Neuronal stem cell (in vitro differentiated cells): ENCODE results near the gene SSH3.

Experiments
- DNase-seq: peaks from one replicate; pipeline ENCODE4 v3.0.0-alpha.2; 2013; ENCODE audit warnings: low spot score
- H2AFZ ChIP-seq: one replicate; pipeline ENCODE4 v1.6.1; 2013; ENCODE audit warnings: mild to moderate bottlenecking, low read length, inconsistent platforms
- H2AK5ac ChIP-seq: 2 replicates; pipeline ENCODE4 v1.6.1; 2013; ENCODE audit warnings: low read depth, mild to moderate bottlenecking, inconsistent platforms, low read length, moderate library complexity, mixed read lengths
- H2BK120ac ChIP-seq: 2 replicates; pipeline ENCODE4 v1.6.1; 2013; ENCODE audit warnings: low read depth, mild to moderate bottlenecking, inconsistent platforms, low read length, moderate library complexity, mixed read lengths
- H2BK12ac ChIP-seq: one replicate; pipeline ENCODE4 v1.6.1; 2013; ENCODE audit warnings: low read length, inconsistent platforms
- H2BK15ac ChIP-seq: 2 replicates; pipeline ENCODE4 v1.6.1; 2013; ENCODE audit warnings: mild to moderate bottlenecking, low read length, inconsistent platforms, mixed read lengths
- H2BK5ac ChIP-seq: one replicate; pipeline ENCODE4 v1.6.1; 2013; ENCODE audit warnings: inconsistent platforms, mild to moderate bottlenecking, low read length, moderate library complexity
- H3K14ac ChIP-seq: one replicate; pipeline ENCODE4 v1.6.1; 2013; ENCODE audit warnings: low read length, inconsistent platforms
- H3K18ac ChIP-seq: 2 replicates; pipeline ENCODE4 v1.6.1; 2013; ENCODE audit warnings: low read length, inconsistent platforms
- H3K23ac ChIP-seq: 2 replicates; pipeline ENCODE4 v1.6.1; 2013; ENCODE audit warnings: low read depth, mild to moderate bottlenecking, mixed read lengths, low read length, inconsistent platforms; ENCODE audit not compliant: poor library complexity
- H3K27ac ChIP-seq: replicated peaks from 3 replicates; pipeline ENCODE4 v1.5.1; 2013; ENCODE audit warnings: low read length, inconsistent platforms
- H3K27me3 ChIP-seq, 3 experiments: 2 replicates each; pipeline ENCODE4 v1.6.1; 2013; ENCODE audit warnings: low read length in 3 of 3, mild to moderate bottlenecking in 2 of 3, inconsistent platforms in 1 of 3, low read depth in 1 of 3, mixed read lengths in 1 of 3, moderate library complexity in 1 of 3; ENCODE audit not compliant: control insufficient read depth in 3 of 3, insufficient read depth in 3 of 3
- H3K36me3 ChIP-seq, 2 donors: replicated peaks in 1 of 2; 2 replicates each; pipeline ENCODE4 v1.6.1; 2013; ENCODE audit warnings: low read length in 2 of 2; ENCODE audit not compliant: control insufficient read depth in 2 of 2, insufficient read depth in 2 of 2
- H3K4ac ChIP-seq: 2 replicates; pipeline ENCODE4 v1.6.1; 2013; ENCODE audit warnings: inconsistent platforms, mild to moderate bottlenecking, low read length, moderate library complexity
- H3K4me1 ChIP-seq, 2 donors: 1 replicate in 1 of 2; 2 replicates in 1 of 2; pipeline ENCODE4 v1.6.1; 2013; ENCODE audit warnings: low read length in 2 of 2, low read depth in 1 of 2; ENCODE audit not compliant: control insufficient read depth in 2 of 2, insufficient read depth in 1 of 2
- H3K4me2 ChIP-seq: one replicate; pipeline ENCODE4 v1.6.1; 2013; ENCODE audit warnings: mild to moderate bottlenecking, low read length, inconsistent platforms; ENCODE audit not compliant: insufficient read depth, poor library complexity, severe bottlenecking
- H3K4me3 ChIP-seq, 2 donors: 2 replicates each; pipeline ENCODE4 v1.5.1; 2013; ENCODE audit warnings: low read length in 2 of 2, mild to moderate bottlenecking in 2 of 2, inconsistent platforms in 1 of 2, moderate library complexity in 1 of 2
- H3K79me1 ChIP-seq: one replicate; pipeline ENCODE4 v1.6.1; 2013; ENCODE audit warnings: low read depth, mild to moderate bottlenecking, inconsistent platforms, low read length, moderate library complexity
- H3K9ac ChIP-seq: one replicate; pipeline ENCODE4 v1.6.1; 2013; ENCODE audit warnings: mild to moderate bottlenecking, low read depth, low read length, inconsistent platforms; ENCODE audit not compliant: poor library complexity
- H3K9me3 ChIP-seq, 2 donors: replicated peaks in 1 of 2; 2 replicates each; pipeline versions ENCODE3 to v1.6.1; 2013; ENCODE audit warnings: low read length in 2 of 2, mild to moderate bottlenecking in 2 of 2, inconsistent platforms in 1 of 2, low read depth in 1 of 2, mixed read lengths in 1 of 2, moderate library complexity in 1 of 2; ENCODE audit not compliant: control insufficient read depth in 2 of 2, insufficient read depth in 1 of 2
- H4K8ac ChIP-seq: one replicate; pipeline ENCODE4 v1.6.1; 2013; ENCODE audit warnings: low read depth, mild to moderate bottlenecking, inconsistent platforms, low read length, moderate library complexity
- H4K91ac ChIP-seq: one replicate; pipeline ENCODE4 v1.6.1; 2013; ENCODE audit warnings: low read length, low read depth, mild to moderate bottlenecking, inconsistent platforms; ENCODE audit not compliant: poor library complexity
- WGBS, 2 donors: extraction: QIAGEN DNeasy Blood & Tissue Kit; methylation state at CpG; one replicate each; pipeline ENCODE4 v1.1.7; 2013; ENCODE audit warnings: missing lambda C conversion rate in 2 of 2, mixed read lengths in 1 of 2; ENCODE audit not compliant: insufficient read length in 2 of 2, insufficient replicate concordance in 1 of 2; ENCODE audit errors: extremely low coverage in 2 of 2; 5-methylcytosine and 5-hydroxymethylcytosine counted together

SSH3 gene

GRCh38 chr11:67277231-67277961, 25.9 kb upstream of the SSH3 start:
- Histone ChIP-seq H2BK15ac (peak overlapping the region; percentile 49), H3K9ac (peak overlapping the region; percentile 77), H3K4ac (peak overlapping the region; percentile 67), H3K27me3 (no peaks in the 10 kb centered on the region), H4K8ac (peak overlapping the region; percentile 7), H3K4me3 (peak overlapping the region in 1 of 2 donors; percentile 12), H3K4me2 (peak overlapping the region; percentile 40), H2BK12ac (peak overlapping the region; percentile 84), H3K36me3 (peaks cover 29 to 60% of the 10 kb centered on the region in 2 donors), H3K9me3 (no peaks in the 10 kb centered on the region), H3K18ac (peak overlapping the region; percentile 97), H3K4me1 (peaks cover 6 to 11% of the 10 kb centered on the region in 2 donors), H3K23ac (peak overlapping the region; percentile 97), H2BK5ac (peak overlapping the region; percentile 97), H3K27ac (peak overlapping the region; percentile 86), H3K79me1 (peaks cover 23% of the 10 kb centered on the region), H3K14ac (peak overlapping the region; percentile 89), H4K91ac (peak overlapping the region; percentile 92), H2BK120ac (peak overlapping the region; percentile 74), H2AK5ac (peak overlapping the region; percentile 8), H2AFZ (peak overlapping the region; percentile 49)
- no CpG with 5 or more reads among the region's 24 CpGs for WGBS, 2 donors
- no peak for DNase-seq

GRCh38 chr11:67278135-67278938, 25.0 kb upstream of the SSH3 start:
- DNase-seq: no peak
- H4K8ac ChIP-seq: no peak overlapping the region
- no peak overlapping the region for H3K9ac ChIP-seq
- H4K91ac ChIP-seq: no peak overlapping the region
- no peaks in the 10 kb centered on the region for H3K27me3 ChIP-seq
- H2AK5ac ChIP-seq: peak overlapping the region; percentile 85
- peak overlapping the region; percentile 8 for H2BK15ac ChIP-seq
- H3K18ac ChIP-seq: peak overlapping the region; percentile 48
- H3K9me3 ChIP-seq: no peaks in the 10 kb centered on the region
- H3K79me1 ChIP-seq: peaks cover 21% of the 10 kb centered on the region
- H3K27ac ChIP-seq: peak overlapping the region; percentile 59
- no peak overlapping the region for H3K23ac ChIP-seq
- peak overlapping the region; percentile 46 for H2BK5ac ChIP-seq
- H3K4me1 ChIP-seq: peaks cover 6 to 11% of the 10 kb centered on the region in 2 donors
- no CpG with 5 or more reads among the region's 14 CpGs for WGBS, 2 donors
- H2AFZ ChIP-seq: no peak overlapping the region
- no peak overlapping the region for H2BK120ac ChIP-seq
- no peak overlapping the region for H2BK12ac ChIP-seq
- no peak overlapping the region for H3K4ac ChIP-seq
- H3K4me3 ChIP-seq: no peak overlapping the region
- no peak overlapping the region for H3K4me2 ChIP-seq
- no peak overlapping the region for H3K14ac ChIP-seq
- H3K36me3 ChIP-seq: peaks cover 37 to 62% of the 10 kb centered on the region in 2 donors

DNA sequence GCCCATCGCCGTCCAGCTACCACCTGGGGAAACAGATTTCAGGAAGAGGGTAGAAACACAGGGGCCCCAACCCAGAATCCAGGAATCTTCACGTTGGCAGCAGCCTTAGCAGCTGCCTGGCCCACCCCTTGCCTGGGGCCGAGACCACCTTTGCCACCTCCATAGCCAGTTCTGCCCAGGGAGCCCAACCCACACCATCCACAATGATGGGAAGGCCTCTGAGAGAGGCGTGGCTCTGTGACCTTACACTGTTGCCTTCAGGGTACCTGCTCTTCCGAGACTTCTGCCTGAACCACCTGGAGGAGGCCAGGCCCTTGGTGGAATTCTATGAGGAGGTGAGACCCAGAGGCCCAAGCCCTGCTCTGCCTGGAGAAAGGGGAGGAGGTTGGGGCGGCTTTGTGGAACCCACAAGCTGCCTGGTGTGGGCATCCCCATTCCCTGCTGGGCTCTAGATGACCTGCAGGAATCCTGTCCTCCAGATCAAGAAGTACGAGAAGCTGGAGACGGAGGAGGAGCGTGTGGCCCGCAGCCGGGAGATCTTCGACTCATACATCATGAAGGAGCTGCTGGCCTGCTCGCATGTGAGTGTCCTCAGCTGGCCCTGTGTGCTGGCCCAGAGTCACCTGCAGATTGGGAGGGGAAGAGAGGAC, 24.3 kb upstream of the SSH3 start:
- Histone ChIP-seq H3K4me2 (no peak overlapping the region), H3K79me1 (peaks cover 19% of the 10 kb centered on the region), H3K36me3 (peaks cover 44 to 67% of the 10 kb centered on the region in 2 donors), H2BK5ac (peak overlapping the region; percentile 46), H2AK5ac (no peak overlapping the region), H3K27ac (no peak overlapping the region), H4K91ac (no peak overlapping the region), H3K9me3 (no peaks in the 10 kb centered on the region), H3K4ac (no peak overlapping the region), H3K18ac (no peak overlapping the region), H3K27me3 (no peaks in the 10 kb centered on the region), H3K23ac (no peak overlapping the region), H3K4me3 (no peak overlapping the region), H3K9ac (no peak overlapping the region), H2AFZ (no peak overlapping the region), H2BK120ac (no peak overlapping the region), H4K8ac (no peak overlapping the region), H2BK12ac (no peak overlapping the region), H3K4me1 (peaks cover 6 to 11% of the 10 kb centered on the region in 2 donors), H2BK15ac (no peak overlapping the region), H3K14ac (no peak overlapping the region)
- no peak for DNase-seq
- no CpG with 5 or more reads among the region's 14 CpGs for WGBS, 2 donors
